Measurements from ENCODE around the gene KLF9.

- TF ChIP-seq, protein P1, sequence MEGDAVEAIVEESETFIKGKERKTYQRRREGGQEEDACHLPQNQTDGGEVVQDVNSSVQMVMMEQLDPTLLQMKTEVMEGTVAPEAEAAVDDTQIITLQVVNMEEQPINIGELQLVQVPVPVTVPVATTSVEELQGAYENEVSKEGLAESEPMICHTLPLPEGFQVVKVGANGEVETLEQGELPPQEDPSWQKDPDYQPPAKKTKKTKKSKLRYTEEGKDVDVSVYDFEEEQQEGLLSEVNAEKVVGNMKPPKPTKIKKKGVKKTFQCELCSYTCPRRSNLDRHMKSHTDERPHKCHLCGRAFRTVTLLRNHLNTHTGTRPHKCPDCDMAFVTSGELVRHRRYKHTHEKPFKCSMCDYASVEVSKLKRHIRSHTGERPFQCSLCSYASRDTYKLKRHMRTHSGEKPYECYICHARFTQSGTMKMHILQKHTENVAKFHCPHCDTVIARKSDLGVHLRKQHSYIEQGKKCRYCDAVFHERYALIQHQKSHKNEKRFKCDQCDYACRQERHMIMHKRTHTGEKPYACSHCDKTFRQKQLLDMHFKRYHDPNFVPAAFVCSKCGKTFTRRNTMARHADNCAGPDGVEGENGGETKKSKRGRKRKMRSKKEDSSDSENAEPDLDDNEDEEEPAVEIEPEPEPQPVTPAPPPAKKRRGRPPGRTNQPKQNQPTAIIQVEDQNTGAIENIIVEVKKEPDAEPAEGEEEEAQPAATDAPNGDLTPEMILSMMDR (IDR thresholded peaks at IDR 0.05), result no peak
- TF ChIP-seq POLR2A (IDR thresholded peaks at IDR 0.05) (no peak), POLR2AphosphoS5 (IDR thresholded peaks at IDR 0.05; ENCODE audit: insufficient read depth in 1 of 2, low read depth in 1 of 2) (no peak)
Observed at GRCh38 chr9:70422371-70423043, 8.1 kb upstream of the KLF9 start.

Data from vagina (tissue), 2 donors.